ENCODE results near the gene ATP5PD. TPM values are rescaled to one million over a fixed set of nuclear protein-coding genes. Genes with fewer than 3 reads are reported as not detected.

The ATP5PD gene
- total and polyA plus RNA-seq, 2 of the 13 experiments (the other 11 are each of a cell fraction or from before 2014, with no cell fraction given) = 158 to 428 TPM

DNA sequence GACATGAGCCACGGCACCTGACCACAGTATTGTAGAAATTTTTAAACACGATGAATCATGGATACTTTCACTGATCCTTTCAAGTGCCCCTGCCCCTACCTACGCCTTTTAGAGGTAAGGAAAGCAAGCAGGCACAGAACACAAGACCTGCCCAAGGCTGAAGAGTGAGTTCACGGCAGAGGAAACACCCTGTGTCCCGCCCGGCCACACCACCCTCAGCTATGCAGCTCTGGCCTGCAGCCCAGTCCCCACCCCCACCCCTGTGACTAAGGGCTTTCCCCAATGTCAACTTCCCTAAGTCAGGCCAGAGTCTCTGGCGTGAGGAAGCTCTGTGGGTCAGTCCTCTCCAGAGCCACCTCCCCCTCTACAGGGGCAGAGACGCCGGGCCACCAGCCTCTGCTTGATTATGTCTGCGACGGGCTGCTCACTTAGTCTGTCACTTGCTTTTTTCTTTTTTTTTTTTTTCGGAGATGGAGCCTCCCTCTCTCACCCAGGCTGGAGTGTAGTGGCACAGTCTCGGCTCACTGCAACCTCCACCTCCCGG lies 49.4 kb upstream of the ATP5PD start (continued):
- TF ChIP-seq, protein P1, sequence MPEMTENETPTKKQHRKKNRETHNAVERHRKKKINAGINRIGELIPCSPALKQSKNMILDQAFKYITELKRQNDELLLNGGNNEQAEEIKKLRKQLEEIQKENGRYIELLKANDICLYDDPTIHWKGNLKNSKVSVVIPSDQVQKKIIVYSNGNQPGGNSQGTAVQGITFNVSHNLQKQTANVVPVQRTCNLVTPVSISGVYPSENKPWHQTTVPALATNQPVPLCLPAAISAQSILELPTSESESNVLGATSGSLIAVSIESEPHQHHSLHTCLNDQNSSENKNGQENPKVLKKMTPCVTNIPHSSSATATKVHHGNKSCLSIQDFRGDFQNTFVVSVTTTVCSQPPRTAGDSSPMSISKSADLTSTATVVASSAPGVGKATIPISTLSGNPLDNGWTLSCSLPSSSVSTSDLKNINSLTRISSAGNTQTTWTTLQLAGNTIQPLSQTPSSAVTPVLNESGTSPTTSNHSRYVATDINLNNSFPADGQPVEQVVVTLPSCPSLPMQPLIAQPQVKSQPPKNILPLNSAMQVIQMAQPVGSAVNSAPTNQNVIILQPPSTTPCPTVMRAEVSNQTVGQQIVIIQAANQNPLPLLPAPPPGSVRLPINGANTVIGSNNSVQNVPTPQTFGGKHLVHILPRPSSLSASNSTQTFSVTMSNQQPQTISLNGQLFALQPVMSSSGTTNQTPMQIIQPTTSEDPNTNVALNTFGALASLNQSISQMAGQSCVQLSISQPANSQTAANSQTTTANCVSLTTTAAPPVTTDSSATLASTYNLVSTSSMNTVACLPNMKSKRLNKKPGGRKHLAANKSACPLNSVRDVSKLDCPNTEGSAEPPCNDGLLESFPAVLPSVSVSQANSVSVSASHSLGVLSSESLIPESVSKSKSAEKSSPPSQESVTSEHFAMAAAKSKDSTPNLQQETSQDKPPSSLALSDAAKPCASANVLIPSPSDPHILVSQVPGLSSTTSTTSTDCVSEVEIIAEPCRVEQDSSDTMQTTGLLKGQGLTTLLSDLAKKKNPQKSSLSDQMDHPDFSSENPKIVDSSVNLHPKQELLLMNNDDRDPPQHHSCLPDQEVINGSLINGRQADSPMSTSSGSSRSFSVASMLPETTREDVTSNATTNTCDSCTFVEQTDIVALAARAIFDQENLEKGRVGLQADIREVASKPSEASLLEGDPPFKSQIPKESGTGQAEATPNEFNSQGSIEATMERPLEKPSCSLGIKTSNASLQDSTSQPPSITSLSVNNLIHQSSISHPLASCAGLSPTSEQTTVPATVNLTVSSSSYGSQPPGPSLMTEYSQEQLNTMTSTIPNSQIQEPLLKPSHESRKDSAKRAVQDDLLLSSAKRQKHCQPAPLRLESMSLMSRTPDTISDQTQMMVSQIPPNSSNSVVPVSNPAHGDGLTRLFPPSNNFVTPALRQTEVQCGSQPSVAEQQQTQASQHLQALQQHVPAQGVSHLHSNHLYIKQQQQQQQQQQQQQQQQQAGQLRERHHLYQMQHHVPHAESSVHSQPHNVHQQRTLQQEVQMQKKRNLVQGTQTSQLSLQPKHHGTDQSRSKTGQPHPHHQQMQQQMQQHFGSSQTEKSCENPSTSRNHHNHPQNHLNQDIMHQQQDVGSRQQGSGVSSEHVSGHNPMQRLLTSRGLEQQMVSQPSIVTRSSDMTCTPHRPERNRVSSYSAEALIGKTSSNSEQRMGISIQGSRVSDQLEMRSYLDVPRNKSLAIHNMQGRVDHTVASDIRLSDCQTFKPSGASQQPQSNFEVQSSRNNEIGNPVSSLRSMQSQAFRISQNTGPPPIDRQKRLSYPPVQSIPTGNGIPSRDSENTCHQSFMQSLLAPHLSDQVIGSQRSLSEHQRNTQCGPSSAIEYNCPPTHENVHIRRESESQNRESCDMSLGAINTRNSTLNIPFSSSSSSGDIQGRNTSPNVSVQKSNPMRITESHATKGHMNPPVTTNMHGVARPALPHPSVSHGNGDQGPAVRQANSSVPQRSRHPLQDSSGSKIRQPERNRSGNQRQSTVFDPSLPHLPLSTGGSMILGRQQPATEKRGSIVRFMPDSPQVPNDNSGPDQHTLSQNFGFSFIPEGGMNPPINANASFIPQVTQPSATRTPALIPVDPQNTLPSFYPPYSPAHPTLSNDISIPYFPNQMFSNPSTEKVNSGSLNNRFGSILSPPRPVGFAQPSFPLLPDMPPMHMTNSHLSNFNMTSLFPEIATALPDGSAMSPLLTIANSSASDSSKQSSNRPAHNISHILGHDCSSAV (CRISPR knock-in tag; IDR thresholded peaks at IDR 0.05; ENCODE audit: borderline replicate concordance) = no peak
- TF ChIP-seq PRMT3 (CRISPR knock-in tag; IDR thresholded peaks at IDR 0.05; ENCODE audit: borderline replicate concordance, low read depth) (no peak), ZSCAN31 (CRISPR knock-in tag; IDR thresholded peaks at IDR 0.05; ENCODE audit: low read depth) (no peak), ZNF646 (CRISPR knock-in tag; IDR thresholded peaks at IDR 0.05) (no peak; the same call in 1 of the 2 replicates), GLI4 (CRISPR knock-in tag; IDR thresholded peaks at IDR 0.05; ENCODE audit: borderline replicate concordance) (peak; percentile 59; the same call in 1 of the 2 replicates), MIER2 (CRISPR knock-in tag; IDR thresholded peaks at IDR 0.05) (peak; percentile 64; the same call in 1 of the 2 replicates), ZSCAN25 (CRISPR knock-in tag; IDR thresholded peaks at IDR 0.05) (peak; percentile 54; the same call in 1 of the 2 replicates), BHLHE40 (IDR thresholded peaks at IDR 0.05; ENCODE audit: low read length) (no peak), UBTF (CRISPR knock-in tag; IDR thresholded peaks at IDR 0.05) (peak; percentile 63), ZFYVE20 (CRISPR knock-in tag; IDR thresholded peaks at IDR 0.05; ENCODE audit: borderline replicate concordance, low read depth) (no peak), ZNF292 (CRISPR knock-in tag; IDR thresholded peaks at IDR 0.05; ENCODE audit: borderline replicate concordance, low read depth) (no peak)
